NB4 (cell line): Measurements from ENCODE around the gene NFYC.

Experiments used
- DNase-seq: peaks from one replicate; pipeline ENCODE4 v3.0.0; 2010; ENCODE audit warnings: low read depth
- H3K4me3 ChIP-seq: one replicate; pipeline ENCODE4 v1.5.1; 2011; ENCODE audit warnings: mild to moderate bottlenecking, low read depth, low read length, moderate library complexity
- MYC ChIP-seq: IDR thresholded peaks from 2 replicates; pipeline ENCODE4 v1.6.1; 2011; ENCODE audit warnings: low read depth, low read length
- POLR2A ChIP-seq: IDR thresholded peaks from 2 replicates; pipeline ENCODE4 v1.6.1; 2011; ENCODE audit warnings: mild to moderate bottlenecking; ENCODE audit not compliant: insufficient read length; ENCODE audit errors: extremely low read depth
- TF ChIP-seq, protein P1 (sequence below): IDR thresholded peaks from 2 replicates; pipeline ENCODE4 v1.6.1; 2011; ENCODE audit warnings: low read depth, low read length
- TF ChIP-seq, protein P2 (sequence below): IDR thresholded peaks from one replicate; pipeline ENCODE4 v1.5.1; 2012; ENCODE audit warnings: low read depth, low read length

The NFYC gene

GRCh38 chr1:40794974-40795715 is 103.6 kb downstream of the NFYC start:
- TF ChIP-seq, protein P1, sequence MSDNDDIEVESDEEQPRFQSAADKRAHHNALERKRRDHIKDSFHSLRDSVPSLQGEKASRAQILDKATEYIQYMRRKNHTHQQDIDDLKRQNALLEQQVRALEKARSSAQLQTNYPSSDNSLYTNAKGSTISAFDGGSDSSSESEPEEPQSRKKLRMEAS = no peak
- no peak overlapping the region for H3K4me3 ChIP-seq
- no peak for DNase-seq

DNA sequence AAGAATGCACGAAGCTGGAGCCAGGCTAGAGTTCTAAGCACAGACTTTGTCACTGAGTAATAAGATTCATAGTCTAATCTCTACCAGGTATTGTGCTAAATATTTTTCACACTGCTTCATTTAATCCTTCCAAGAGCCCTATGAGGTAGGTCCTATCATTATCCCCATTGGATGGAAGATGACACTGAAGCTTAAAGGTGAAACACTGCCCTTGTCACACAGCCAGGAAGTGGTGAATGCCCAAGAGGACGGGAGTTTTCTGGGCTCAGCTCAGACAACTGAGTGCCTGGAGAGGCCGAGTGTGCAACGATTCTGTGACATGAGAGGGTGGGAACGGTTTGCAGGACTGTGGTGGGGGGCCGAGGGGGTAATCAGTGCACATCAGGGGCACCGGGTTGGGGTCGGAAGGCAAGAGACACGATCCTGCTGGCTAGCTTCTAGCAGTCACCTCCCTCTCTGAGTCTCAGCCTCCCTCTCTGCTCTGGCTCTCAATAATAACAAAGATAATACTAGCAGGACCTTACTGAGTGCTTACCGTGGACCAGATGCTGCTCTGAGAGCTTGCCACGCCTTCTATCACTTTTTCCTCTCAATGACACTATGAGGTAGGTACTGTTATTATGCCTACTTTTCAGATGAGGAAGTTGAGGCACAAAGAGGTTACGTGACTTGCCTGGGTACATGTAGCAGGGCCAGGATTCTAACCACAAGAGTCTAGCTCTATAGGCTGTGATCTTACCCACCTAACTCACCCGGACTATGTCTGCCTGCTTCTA is 104.5 kb downstream of the NFYC start:
- TF ChIP-seq, protein P2, sequence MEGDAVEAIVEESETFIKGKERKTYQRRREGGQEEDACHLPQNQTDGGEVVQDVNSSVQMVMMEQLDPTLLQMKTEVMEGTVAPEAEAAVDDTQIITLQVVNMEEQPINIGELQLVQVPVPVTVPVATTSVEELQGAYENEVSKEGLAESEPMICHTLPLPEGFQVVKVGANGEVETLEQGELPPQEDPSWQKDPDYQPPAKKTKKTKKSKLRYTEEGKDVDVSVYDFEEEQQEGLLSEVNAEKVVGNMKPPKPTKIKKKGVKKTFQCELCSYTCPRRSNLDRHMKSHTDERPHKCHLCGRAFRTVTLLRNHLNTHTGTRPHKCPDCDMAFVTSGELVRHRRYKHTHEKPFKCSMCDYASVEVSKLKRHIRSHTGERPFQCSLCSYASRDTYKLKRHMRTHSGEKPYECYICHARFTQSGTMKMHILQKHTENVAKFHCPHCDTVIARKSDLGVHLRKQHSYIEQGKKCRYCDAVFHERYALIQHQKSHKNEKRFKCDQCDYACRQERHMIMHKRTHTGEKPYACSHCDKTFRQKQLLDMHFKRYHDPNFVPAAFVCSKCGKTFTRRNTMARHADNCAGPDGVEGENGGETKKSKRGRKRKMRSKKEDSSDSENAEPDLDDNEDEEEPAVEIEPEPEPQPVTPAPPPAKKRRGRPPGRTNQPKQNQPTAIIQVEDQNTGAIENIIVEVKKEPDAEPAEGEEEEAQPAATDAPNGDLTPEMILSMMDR = no peak
- TF ChIP-seq, protein P1 = no peak
- TF ChIP-seq MYC (no peak), POLR2A (no peak)
- no peak overlapping the region for H3K4me3 ChIP-seq
- DNase-seq = no peak

DNA sequence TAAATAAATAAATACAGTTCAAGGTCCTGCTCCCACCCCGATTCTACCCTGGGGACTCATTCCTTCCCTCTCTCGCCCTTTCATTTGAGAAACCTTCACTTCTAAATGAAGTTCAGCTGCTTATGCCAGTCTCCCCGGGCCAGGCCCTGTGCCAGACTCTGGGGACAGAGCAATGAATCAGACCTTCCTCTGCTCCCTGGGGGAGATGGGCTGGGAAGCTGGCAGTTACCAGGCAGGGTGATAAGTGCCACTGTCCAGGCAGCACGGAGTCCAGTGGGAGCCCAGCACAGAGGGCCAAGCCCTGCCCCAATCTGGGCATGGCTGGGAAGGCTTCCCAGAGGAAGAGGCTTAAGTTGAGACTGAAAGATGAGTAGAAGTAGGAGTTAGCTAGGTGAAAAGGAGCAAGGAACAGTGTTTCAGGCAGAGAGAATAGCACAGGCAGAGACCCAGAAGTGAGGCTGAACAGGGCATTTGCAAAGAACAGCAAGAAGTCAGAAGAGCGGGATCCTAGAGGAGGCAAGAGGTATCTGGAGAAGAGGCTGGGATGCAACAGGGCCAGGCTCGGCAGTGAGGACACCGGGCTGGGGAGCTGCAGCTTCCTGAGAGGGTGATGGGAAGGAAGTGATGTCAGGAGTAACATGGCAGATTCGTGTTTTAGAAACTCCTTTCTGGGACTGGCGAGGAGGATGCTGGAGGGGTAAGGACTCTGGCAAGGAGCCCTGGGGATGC is 105.6 kb downstream of the NFYC start:
- DNase-seq = no peak

DNA sequence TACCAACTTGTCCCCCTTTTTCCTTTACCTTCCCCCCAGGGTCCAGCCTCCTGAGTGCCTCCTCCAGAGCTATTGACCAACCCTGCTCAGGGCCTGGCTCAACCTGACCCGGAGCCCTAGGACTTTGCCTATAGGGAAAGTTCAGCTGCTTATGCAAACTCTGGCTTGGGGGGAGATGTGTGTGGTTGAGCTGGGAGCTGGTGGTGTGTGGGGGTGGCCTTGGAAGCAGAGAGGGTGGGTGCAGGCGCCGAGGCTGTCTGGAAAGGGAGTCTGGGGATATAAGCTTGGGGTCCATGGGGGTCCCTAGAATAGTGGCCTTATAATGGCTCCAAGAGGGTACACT is 106.1 kb downstream of the NFYC start:
- no peak overlapping the region for H3K4me3 ChIP-seq
- no peak for DNase-seq
- TF ChIP-seq, protein P2 = no peak
- no peak for TF ChIP-seq POLR2A
- TF ChIP-seq, protein P1 = no peak
- no peak for TF ChIP-seq MYC

More for the DNA sequence above, 105.6 kb downstream of the NFYC start:
- H3K4me3 ChIP-seq = no peak overlapping the region
- TF ChIP-seq, protein P1 = no peak
- no peak for TF ChIP-seq MYC
- TF ChIP-seq, protein P2 = no peak
- no peak for TF ChIP-seq POLR2A

GRCh38 chr1:40798366-40799281 is 107.1 kb downstream of the NFYC start:
- no peak overlapping the region for H3K4me3 ChIP-seq
- no peak for DNase-seq
- TF ChIP-seq, protein P2 = no peak
- TF ChIP-seq MYC = no peak
- no peak for TF ChIP-seq POLR2A
- TF ChIP-seq, protein P1 = no peak
